Measurements from ENCODE around the gene MAML3. TPM values are rescaled to one million over a fixed set of nuclear protein-coding genes. Genes with fewer than 3 reads are reported as not detected.

MAML3 gene
- total and polyA plus RNA-seq, 4 experiments from 2014 or later: 0.15 to 3.7 (median 1.7) TPM

- CTCF ChIA-PET (ENCODE audit: partially characterized antibody): no interaction called here
- H3K27me3 ChIP-seq (ENCODE audit: insufficient read depth, low read length): no peaks in the 10 kb centered on the region
- no peak overlapping the region for H3K27ac ChIP-seq (ENCODE audit: low read depth, low read length)
- intact Hi-C loops (cut with micrococcal nuclease): no loop called here
- H3K27ac Mint-ChIP-seq: no peak overlapping the region
- H3K4me3 Mint-ChIP-seq: no peak overlapping the region
- H3K9me3 Mint-ChIP-seq: peaks cover 0 to 1% (median 0%) of the 10 kb centered on the region in 8 donors
- POLR2A ChIA-PET (ENCODE audit: partially characterized antibody): no interaction called here
- DNase-seq: no peak
- H3K36me3 Mint-ChIP-seq: no peaks in the 10 kb centered on the region
- no peaks in the 10 kb centered on the region for H3K9me3 ChIP-seq (ENCODE audit: control insufficient read depth in 1 of 2, low read length in 2 of 2)
- H3K4me1 Mint-ChIP-seq: no peaks in the 10 kb centered on the region
- H3K27me3 Mint-ChIP-seq: peaks cover 0 to 2% of the 10 kb centered on the region in 2 donors
- H3K4me1 ChIP-seq (ENCODE audit: insufficient read depth, low read length): no peaks in the 10 kb centered on the region
- H3K36me3 ChIP-seq (ENCODE audit: insufficient read depth, low read length): no peaks in the 10 kb centered on the region
- H3K4me3 ChIP-seq (ENCODE audit: low read length in 2 of 2): no peak overlapping the region
Measured at GRCh38 chr4:139754938-139755337, 399.0 kb downstream of the MAML3 start.

GRCh38 chr4:139753686-139754085 lies 400.3 kb downstream of the MAML3 start:
- H3K27ac ChIP-seq (ENCODE audit: low read depth, low read length): no peak overlapping the region
- ChIA-PET POLR2A (ENCODE audit: partially characterized antibody) (no interaction called here), CTCF (ENCODE audit: partially characterized antibody) (no interaction called here)
- no peaks in the 10 kb centered on the region for H3K9me3 ChIP-seq (ENCODE audit: control insufficient read depth in 1 of 2, low read length in 2 of 2)
- H3K36me3 Mint-ChIP-seq: no peaks in the 10 kb centered on the region
- intact Hi-C loops (cut with micrococcal nuclease): no loop called here
- H3K9me3 Mint-ChIP-seq: peaks cover 0 to 1% (median 0%) of the 10 kb centered on the region in 8 donors
- no peaks in the 10 kb centered on the region for H3K27me3 ChIP-seq (ENCODE audit: insufficient read depth, low read length)
- no peak overlapping the region for H3K27ac Mint-ChIP-seq
- peaks cover 0 to 2% of the 10 kb centered on the region in 2 donors for H3K27me3 Mint-ChIP-seq
- no peaks in the 10 kb centered on the region for H3K4me1 ChIP-seq (ENCODE audit: insufficient read depth, low read length)
- H3K4me1 Mint-ChIP-seq: no peaks in the 10 kb centered on the region
- H3K4me3 ChIP-seq (ENCODE audit: low read length in 2 of 2): no peak overlapping the region
- no peak for DNase-seq
- H3K36me3 ChIP-seq (ENCODE audit: insufficient read depth, low read length): no peaks in the 10 kb centered on the region
- H3K4me3 Mint-ChIP-seq: no peak overlapping the region

- H3K4me1 ChIP-seq (ENCODE audit: insufficient read depth, low read length): no peaks in the 10 kb centered on the region
- H3K4me3 ChIP-seq (ENCODE audit: low read length in 2 of 2): no peak overlapping the region
- no peaks in the 10 kb centered on the region for H3K27me3 ChIP-seq (ENCODE audit: insufficient read depth, low read length)
- H3K27ac ChIP-seq (ENCODE audit: low read depth, low read length): no peak overlapping the region
- Mint-ChIP-seq H3K9me3 (no peaks in the 10 kb centered on the region), H3K27me3 (no peaks in the 10 kb centered on the region), H3K4me1 (no peaks in the 10 kb centered on the region), H3K36me3 (no peaks in the 10 kb centered on the region), H3K27ac (no peak overlapping the region), H3K4me3 (no peak overlapping the region)
- intact Hi-C loops (cut with micrococcal nuclease): no loop called here
- DNase-seq: no peak
- no peaks in the 10 kb centered on the region for H3K9me3 ChIP-seq (ENCODE audit: control insufficient read depth in 1 of 2, low read length in 2 of 2)
- no peaks in the 10 kb centered on the region for H3K36me3 ChIP-seq (ENCODE audit: insufficient read depth, low read length)
- ChIA-PET POLR2A (ENCODE audit: partially characterized antibody) (no interaction called here), CTCF (ENCODE audit: partially characterized antibody) (interaction anchor here (1.0 to 1.3 kb wide), 2 partner anchors 10 to 14 kb away, joined by 3 to 4 read pairs; no protein-coding TSS in a partner anchor)
Measured at GRCh38 chr4:139749835-139750498, 404.0 kb downstream of the MAML3 start.

- H3K27ac ChIP-seq (ENCODE audit: low read depth, low read length): no peak overlapping the region
- POLR2A ChIA-PET (ENCODE audit: partially characterized antibody): no interaction called here
- Mint-ChIP-seq H3K4me1 (no peaks in the 10 kb centered on the region), H3K9me3 (no peaks in the 10 kb centered on the region), H3K27ac (no peak overlapping the region), H3K4me3 (no peak overlapping the region), H3K36me3 (no peaks in the 10 kb centered on the region), H3K27me3 (no peaks in the 10 kb centered on the region)
- CTCF ChIA-PET (ENCODE audit: partially characterized antibody): interaction anchor here (1.0 to 1.3 kb wide), 2 partner anchors 9 to 13 kb away, joined by 3 to 4 read pairs; no protein-coding TSS in a partner anchor
- H3K9me3 ChIP-seq (ENCODE audit: control insufficient read depth in 1 of 2, low read length in 2 of 2): no peaks in the 10 kb centered on the region
- no peaks in the 10 kb centered on the region for H3K27me3 ChIP-seq (ENCODE audit: insufficient read depth, low read length)
- no peaks in the 10 kb centered on the region for H3K36me3 ChIP-seq (ENCODE audit: insufficient read depth, low read length)
- intact Hi-C loops (cut with micrococcal nuclease): no loop called here
- H3K4me3 ChIP-seq (ENCODE audit: low read length in 2 of 2): no peak overlapping the region
- no peak for DNase-seq
- no peaks in the 10 kb centered on the region for H3K4me1 ChIP-seq (ENCODE audit: insufficient read depth, low read length)
Measured at GRCh38 chr4:139749338-139749737, 404.6 kb downstream of the MAML3 start.

GRCh38 chr4:139746431-139747171 lies 407.4 kb downstream of the MAML3 start:
- no peaks in the 10 kb centered on the region for H3K36me3 ChIP-seq (ENCODE audit: insufficient read depth, low read length)
- Mint-ChIP-seq H3K9me3 (no peaks in the 10 kb centered on the region), H3K27me3 (no peaks in the 10 kb centered on the region), H3K27ac (no peak overlapping the region), H3K4me3 (no peak overlapping the region), H3K4me1 (no peaks in the 10 kb centered on the region), H3K36me3 (no peaks in the 10 kb centered on the region)
- DNase-seq: no peak
- no peaks in the 10 kb centered on the region for H3K27me3 ChIP-seq (ENCODE audit: insufficient read depth, low read length)
- no peaks in the 10 kb centered on the region for H3K9me3 ChIP-seq (ENCODE audit: control insufficient read depth in 1 of 2, low read length in 2 of 2)
- H3K27ac ChIP-seq (ENCODE audit: low read depth, low read length): no peak overlapping the region
- ChIA-PET CTCF (ENCODE audit: partially characterized antibody) (no interaction called here), POLR2A (ENCODE audit: partially characterized antibody) (no interaction called here)
- intact Hi-C loops (cut with micrococcal nuclease): no loop called here
- no peaks in the 10 kb centered on the region for H3K4me1 ChIP-seq (ENCODE audit: insufficient read depth, low read length)
- no peak overlapping the region for H3K4me3 ChIP-seq (ENCODE audit: low read length in 2 of 2)

GRCh38 chr4:139745111-139745639 lies 408.8 kb downstream of the MAML3 start:
- Histone ChIP-seq H3K36me3 (ENCODE audit: insufficient read depth, low read length) (no peaks in the 10 kb centered on the region), H3K4me1 (ENCODE audit: insufficient read depth, low read length) (no peaks in the 10 kb centered on the region), H3K4me3 (ENCODE audit: low read length in 2 of 2) (no peak overlapping the region), H3K27me3 (ENCODE audit: insufficient read depth, low read length) (no peaks in the 10 kb centered on the region), H3K9me3 (ENCODE audit: control insufficient read depth in 1 of 2, low read length in 2 of 2) (no peaks in the 10 kb centered on the region), H3K27ac (ENCODE audit: low read depth, low read length) (no peak overlapping the region)
- intact Hi-C loops (cut with micrococcal nuclease): no loop called here
- Mint-ChIP-seq H3K27me3 (peaks cover 0 to 1% of the 10 kb centered on the region in 2 donors), H3K4me1 (no peaks in the 10 kb centered on the region), H3K36me3 (no peaks in the 10 kb centered on the region), H3K9me3 (no peaks in the 10 kb centered on the region), H3K4me3 (no peak overlapping the region), H3K27ac (no peak overlapping the region)
- POLR2A ChIA-PET (ENCODE audit: partially characterized antibody): no interaction called here
- no peak for DNase-seq
- CTCF ChIA-PET (ENCODE audit: partially characterized antibody): no interaction called here

GRCh38 chr4:139744232-139744631 lies 409.8 kb downstream of the MAML3 start:
- intact Hi-C loops (cut with micrococcal nuclease): no loop called here
- Histone ChIP-seq H3K9me3 (ENCODE audit: control insufficient read depth in 1 of 2, low read length in 2 of 2) (no peaks in the 10 kb centered on the region), H3K27ac (ENCODE audit: low read depth, low read length) (no peak overlapping the region), H3K4me1 (ENCODE audit: insufficient read depth, low read length) (no peaks in the 10 kb centered on the region), H3K27me3 (ENCODE audit: insufficient read depth, low read length) (no peaks in the 10 kb centered on the region), H3K36me3 (ENCODE audit: insufficient read depth, low read length) (no peaks in the 10 kb centered on the region), H3K4me3 (ENCODE audit: low read length in 2 of 2) (no peak overlapping the region)
- H3K36me3 Mint-ChIP-seq: no peaks in the 10 kb centered on the region
- DNase-seq: no peak
- H3K27ac Mint-ChIP-seq: no peak overlapping the region
- H3K4me3 Mint-ChIP-seq: no peak overlapping the region
- no peaks in the 10 kb centered on the region for H3K9me3 Mint-ChIP-seq
- no peaks in the 10 kb centered on the region for H3K4me1 Mint-ChIP-seq
- POLR2A ChIA-PET (ENCODE audit: partially characterized antibody): no interaction called here
- peaks cover 1 to 2% of the 10 kb centered on the region in 2 donors for H3K27me3 Mint-ChIP-seq
- CTCF ChIA-PET (ENCODE audit: partially characterized antibody): no interaction called here
